Measurements from ENCODE around the gene OCA2.
"Not testable (repeated sequence)": the region's sequence is repeated elsewhere in the genome, so short reads cannot be mapped to it uniquely, and the experiment has no call there.

OCA2 gene

GRCh38 chr15:27993544-27993943 lies 105.6 kb downstream of the OCA2 start:
- DNase-seq: no peak

- no peak for DNase-seq
Measured at GRCh38 chr15:27990521-27991515, 108.3 kb downstream of the OCA2 start.

GRCh38 chr15:27989838-27990237 lies 109.3 kb downstream of the OCA2 start:
- no peak for DNase-seq

- DNase-seq: no peak
Measured at GRCh38 chr15:27989427-27989826, 109.7 kb downstream of the OCA2 start.

GRCh38 chr15:27985099-27985498 lies 114.0 kb downstream of the OCA2 start:
- no peak for DNase-seq

GRCh38 chr15:27983496-27983895 lies 115.6 kb downstream of the OCA2 start:
- no peak for DNase-seq

- no peak for DNase-seq
Measured at GRCh38 chr15:27977696-27978095, 121.4 kb downstream of the OCA2 start.

GRCh38 chr15:27973886-27974285 lies 125.2 kb downstream of the OCA2 start:
- no peak for DNase-seq

GRCh38 chr15:27970661-27971392 lies 128.3 kb downstream of the OCA2 start:
- no peak for DNase-seq

- no peak for DNase-seq
Measured at GRCh38 chr15:27967541-27967940, 131.6 kb downstream of the OCA2 start.

GRCh38 chr15:27965546-27965945 lies 133.6 kb downstream of the OCA2 start:
- DNase-seq: no peak

- DNase-seq: no peak
Measured at GRCh38 chr15:27961801-27962200, 137.3 kb downstream of the OCA2 start.

GRCh38 chr15:27958911-27959578 lies 140.1 kb downstream of the OCA2 start:
- no peak for DNase-seq

- no peak for DNase-seq
Measured at GRCh38 chr15:27956285-27956684, 142.8 kb downstream of the OCA2 start.

- DNase-seq: no peak
Measured at GRCh38 chr15:27955087-27955486, 144.0 kb downstream of the OCA2 start.

- DNase-seq: not testable (repeated sequence)
Measured at GRCh38 chr15:27952593-27952992, 146.5 kb downstream of the OCA2 start.

GRCh38 chr15:27951191-27951890 lies 147.8 kb downstream of the OCA2 start:
- DNase-seq: no peak

GRCh38 chr15:27949089-27949488 lies 150.0 kb downstream of the OCA2 start:
- no peak for DNase-seq

GRCh38 chr15:27939246-27939645 lies 159.9 kb downstream of the OCA2 start:
- DNase-seq: no peak

GRCh38 chr15:27937851-27938250 lies 161.3 kb downstream of the OCA2 start:
- no peak for DNase-seq

- DNase-seq: no peak
Measured at GRCh38 chr15:27936164-27936563, 163.0 kb downstream of the OCA2 start.

- no peak for DNase-seq
Measured at GRCh38 chr15:27935328-27935727, 163.8 kb downstream of the OCA2 start.

GRCh38 chr15:27934782-27935181 lies 164.3 kb downstream of the OCA2 start:
- DNase-seq: no peak
